ENCODE data around the gene RSPH10B2. TPM values are rescaled to one million over a fixed set of nuclear protein-coding genes. Genes with fewer than 3 reads are reported as not detected.
"Not testable (repeated sequence)": the region's sequence is repeated elsewhere in the genome, so short reads cannot be mapped to it uniquely, and the experiment has no call there.

RSPH10B2 gene
- total RNA-seq (under 1 TPM in 3 of 10 donors, not detected in 7; 0.07 to 0.11 (median 0.10) TPM), polyA plus RNA-seq (under 1 TPM in 1 of 2 donors, not detected in 1; 0.06 TPM)
- long read RNA-seq, donor 1 = 0 reads
- long read RNA-seq, donor 2 = 0 reads
- long read RNA-seq, donor 3 = 0 reads

GRCh38 chr7:6753964-6754363 lies at the start of gene RSPH10B2:
RSPH10B2 (plus strand) TSS chr7:6754103; CDS start chr7:6757678, 3,575 bp downstream.
- H3K36me3 ChIP-seq; H3K27ac ChIP-seq; H3K9me3 ChIP-seq; H3K4me1 ChIP-seq; intact Hi-C loops (cut with DNase I); H3K27me3 ChIP-seq; DNase-seq: not testable (repeated sequence)
- WGBS, 2 donors = 4 to 5% methylated on average over 13 to 22 of the region's 38 CpGs
- H3K4me3 ChIP-seq = peak within 1 kb of the TSS in 2 of 10 donors; percentile 22 to 33
- peak; percentile 45 to 78 (median 64) for ATAC-seq

GRCh38 chr7:6705959-6706665 lies 47.8 kb upstream of the RSPH10B2 start:
- 1% methylated on average over 47 of the region's 47 CpGs for WGBS, 2 donors

GRCh38 chr7:6706666-6707407 lies 47.1 kb upstream of the RSPH10B2 start, which contains the start of gene ZNF12:
ZNF12 (minus strand) TSS chr7:6706947; CDS start chr7:6705173, 1,774 bp downstream.
- peak; percentile 98 to 100 (median 100) for ATAC-seq
- TF ChIP-seq, protein P1, sequence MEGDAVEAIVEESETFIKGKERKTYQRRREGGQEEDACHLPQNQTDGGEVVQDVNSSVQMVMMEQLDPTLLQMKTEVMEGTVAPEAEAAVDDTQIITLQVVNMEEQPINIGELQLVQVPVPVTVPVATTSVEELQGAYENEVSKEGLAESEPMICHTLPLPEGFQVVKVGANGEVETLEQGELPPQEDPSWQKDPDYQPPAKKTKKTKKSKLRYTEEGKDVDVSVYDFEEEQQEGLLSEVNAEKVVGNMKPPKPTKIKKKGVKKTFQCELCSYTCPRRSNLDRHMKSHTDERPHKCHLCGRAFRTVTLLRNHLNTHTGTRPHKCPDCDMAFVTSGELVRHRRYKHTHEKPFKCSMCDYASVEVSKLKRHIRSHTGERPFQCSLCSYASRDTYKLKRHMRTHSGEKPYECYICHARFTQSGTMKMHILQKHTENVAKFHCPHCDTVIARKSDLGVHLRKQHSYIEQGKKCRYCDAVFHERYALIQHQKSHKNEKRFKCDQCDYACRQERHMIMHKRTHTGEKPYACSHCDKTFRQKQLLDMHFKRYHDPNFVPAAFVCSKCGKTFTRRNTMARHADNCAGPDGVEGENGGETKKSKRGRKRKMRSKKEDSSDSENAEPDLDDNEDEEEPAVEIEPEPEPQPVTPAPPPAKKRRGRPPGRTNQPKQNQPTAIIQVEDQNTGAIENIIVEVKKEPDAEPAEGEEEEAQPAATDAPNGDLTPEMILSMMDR (IDR thresholded peaks at IDR 0.05) = no peak
- Histone ChIP-seq H3K27me3 (no peaks in the 10 kb centered on the region), H3K27ac (peak within 1 kb of the TSS; percentile 84 to 98 (median 96)), H3K9me3 (peaks cover 0 to 13% (median 0%) of the 10 kb centered on the region in 11 donors), H3K36me3 (peaks cover 0 to 29% (median 13%) of the 10 kb centered on the region in 9 donors), H3K4me3 (peak within 1 kb of the TSS; percentile 76 to 100 (median 93)), H3K4me1 (peaks cover 9 to 39% (median 36%) of the 10 kb centered on the region in 9 donors)
- intact Hi-C loops (cut with DNase I) = loop anchor here in 3 of 10 donors (1.0 to 5.0 kb wide), 3 partner anchors 22 to 70 kb away; partner anchors contain the start of gene ZNF316 (in 1 of the 3)
- peak; percentile 96 to 98 for DNase-seq
- WGBS, 2 donors = 0 to 2% methylated on average over 59 to 65 of the region's 65 CpGs

More at GRCh38 chr7:6705959-6706665, 47.8 kb upstream of the RSPH10B2 start:
- peaks cover 9 to 44% (median 36%) of the 10 kb centered on the region in 9 donors for H3K4me1 ChIP-seq
- TF ChIP-seq, protein P1 (IDR thresholded peaks at IDR 0.05) = no peak
- H3K27me3 ChIP-seq = no peaks in the 10 kb centered on the region
- peak overlapping the region; percentile 84 to 98 (median 96) for H3K27ac ChIP-seq
- intact Hi-C loops (cut with DNase I) = loop anchor here in 2 of 10 donors (2.0 to 5.0 kb wide), 2 partner anchors 23 to 69 kb away; partner anchors contain the start of gene ZNF316 (in 1 of the 2)
- H3K36me3 ChIP-seq = peaks cover 0 to 36% (median 16%) of the 10 kb centered on the region in 9 donors
- ATAC-seq (peak; percentile 16 to 38 (median 29)), DNase-seq (peak; percentile 18 to 39)
- peaks cover 0 to 21% (median 0%) of the 10 kb centered on the region in 11 donors for H3K9me3 ChIP-seq
- peak overlapping the region; percentile 76 to 100 (median 93) for H3K4me3 ChIP-seq

DNA sequence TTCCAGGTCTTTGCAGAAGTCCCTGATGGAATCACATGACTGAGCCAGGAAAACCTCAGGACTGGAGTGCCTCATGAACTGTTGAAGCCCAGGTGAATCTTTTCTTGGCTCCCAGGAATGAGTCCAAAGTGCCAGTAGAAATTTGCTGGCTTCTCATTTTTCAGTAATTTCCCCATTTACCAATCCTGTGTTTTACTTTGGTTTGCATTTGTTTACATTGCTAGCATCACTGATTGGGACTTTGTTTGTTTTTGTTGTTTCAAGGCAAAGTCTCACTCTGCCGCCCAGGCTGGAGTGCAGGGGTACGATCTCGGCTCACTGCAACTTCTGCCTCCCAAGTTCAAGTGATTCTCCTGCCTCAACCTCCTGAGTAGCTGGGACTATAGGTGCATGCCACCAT lies 45.6 kb upstream of the RSPH10B2 start:
- WGBS, 2 donors = 93 to 94% methylated on average over 3 of the region's 3 CpGs
- H3K27ac ChIP-seq = no peak overlapping the region
- TF ChIP-seq, protein P1 (IDR thresholded peaks at IDR 0.05) = no peak
- H3K36me3 ChIP-seq = peaks cover 0 to 20% (median 10%) of the 10 kb centered on the region in 9 donors
- peaks cover 0 to 9% (median 0%) of the 10 kb centered on the region in 11 donors for H3K9me3 ChIP-seq
- H3K4me3 ChIP-seq = no peak overlapping the region
- DNase-seq = no peak
- intact Hi-C loops (cut with DNase I) = loop anchor here in 1 of 10 donors (5.0 kb wide), 1 partner anchor 71 kb away; the partner anchor contains the start of gene ZNF316
- ATAC-seq = no peak
- H3K4me1 ChIP-seq = peaks cover 5 to 35% (median 31%) of the 10 kb centered on the region in 9 donors
- H3K27me3 ChIP-seq = no peaks in the 10 kb centered on the region
